Loucy (cell line): ENCODE measurements around the gene WFDC12.

ENCODE experiments used
- H2AFZ ChIP-seq: fragments of 200-600 bp; sonication (generic); 2 replicates; pipeline ENCODE4 v1.6.0; 2016; ENCODE audit warnings: antibody characterized with exemption, mild to moderate bottlenecking, low read length, moderate library complexity
- H3F3A ChIP-seq: fragments of 200-600 bp; 2 replicates; pipeline ENCODE4 v1.6.0; 2016; ENCODE audit warnings: antibody characterized with exemption, low read depth, mild to moderate bottlenecking
- H3K27me3 ChIP-seq: fragments of 200-600 bp; sonication (generic); 2 replicates; pipeline ENCODE4 v1.6.1; 2014; ENCODE audit warnings: low read length, mild to moderate bottlenecking; ENCODE audit not compliant: insufficient read depth, poor library complexity, severe bottlenecking
- H3K36me3 ChIP-seq: fragments of 200-600 bp; sonication (generic); 2 replicates; pipeline ENCODE4 v1.6.1; 2016; ENCODE audit warnings: low read length; ENCODE audit not compliant: insufficient read depth
- H3K4me1 ChIP-seq: fragments of 200-600 bp; sonication (generic); 2 replicates; pipeline ENCODE4 v1.5.1; 2014; ENCODE audit warnings: low read length, mild to moderate bottlenecking; ENCODE audit not compliant: insufficient read depth, poor library complexity, severe bottlenecking
- H3K4me2 ChIP-seq: fragments of 200-600 bp; sonication (generic); 2 replicates; pipeline ENCODE4 v1.6.0; 2014; ENCODE audit warnings: antibody characterized with exemption, low read length, low read depth, mild to moderate bottlenecking; ENCODE audit not compliant: poor library complexity, severe bottlenecking
- H3K4me3 ChIP-seq: fragments of 200-600 bp; sonication (generic); 2 replicates; pipeline ENCODE4 v1.5.1; 2014; ENCODE audit warnings: low read length, mild to moderate bottlenecking, mixed read lengths; ENCODE audit not compliant: poor library complexity, severe bottlenecking
- H3K79me2 ChIP-seq: fragments of 200-600 bp; sonication (generic); 2 replicates; pipeline ENCODE4 v1.6.1; 2014; ENCODE audit warnings: low read length; ENCODE audit not compliant: insufficient read depth
- H3K9ac ChIP-seq: fragments of 200-600 bp; sonication (generic); 2 replicates; pipeline ENCODE4 v1.6.0; 2014; ENCODE audit warnings: mild to moderate bottlenecking, low read depth, low read length, moderate library complexity; ENCODE audit not compliant: poor library complexity, severe bottlenecking
- H3K9me2 ChIP-seq: fragments of 200-600 bp; sonication (generic); replicated peaks from 2 replicates; pipeline ENCODE4 v1.6.1; 2016; ENCODE audit warnings: low read depth, low read length, mixed read lengths
- H3K9me3 ChIP-seq: fragments of 200-600 bp; sonication (generic); 2 replicates; pipeline ENCODE4 v1.6.1; 2014; ENCODE audit warnings: mild to moderate bottlenecking, antibody characterized with exemption, low read length, low read depth; ENCODE audit not compliant: insufficient read depth
- H4K20me1 ChIP-seq: fragments of 200-600 bp; sonication (generic); 2 replicates; pipeline ENCODE4 v1.6.0; 2014; ENCODE audit warnings: antibody characterized with exemption, low read length, mild to moderate bottlenecking; ENCODE audit not compliant: insufficient read depth, poor library complexity, severe bottlenecking
- CTCF ChIP-seq: fragments of 200-600 bp; sonication (generic); conservative IDR thresholded peaks from 2 replicates; pipeline ENCODE4 v1.5.1; 2014; ENCODE audit warnings: mild to moderate bottlenecking, antibody characterized with exemption, low read length
- EZH2phosphoT487 ChIP-seq: fragments of 200-600 bp; IDR thresholded peaks from 2 replicates; pipeline ENCODE4 v1.6.1; 2018; ENCODE audit warnings: antibody characterized with exemption, mild to moderate bottlenecking, moderate library complexity, borderline replicate concordance

The WFDC12 gene

GRCh38 chr20:45103072-45103471 lies 21.2 kb downstream of the WFDC12 start:
- Histone ChIP-seq H3F3A (no peaks in the 10 kb centered on the region), H3K27me3 (no peaks in the 10 kb centered on the region), H3K9me3 (no peaks in the 10 kb centered on the region), H3K36me3 (no peaks in the 10 kb centered on the region), H3K4me2 (no peak overlapping the region), H2AFZ (no peak overlapping the region), H3K9ac (no peak overlapping the region), H3K79me2 (no peaks in the 10 kb centered on the region), H3K9me2 (no peaks in the 10 kb centered on the region), H3K4me3 (no peak overlapping the region), H4K20me1 (no peaks in the 10 kb centered on the region), H3K4me1 (no peaks in the 10 kb centered on the region)
- no peak for TF ChIP-seq CTCF
- TF ChIP-seq EZH2phosphoT487 = no peak

- H3K9ac ChIP-seq = no peak overlapping the region
- H3K4me1 ChIP-seq = no peaks in the 10 kb centered on the region
- no peaks in the 10 kb centered on the region for H3F3A ChIP-seq
- H3K36me3 ChIP-seq = no peaks in the 10 kb centered on the region
- H4K20me1 ChIP-seq = no peaks in the 10 kb centered on the region
- no peak overlapping the region for H3K4me3 ChIP-seq
- H3K79me2 ChIP-seq = no peaks in the 10 kb centered on the region
- H3K27me3 ChIP-seq = no peaks in the 10 kb centered on the region
- no peak overlapping the region for H3K4me2 ChIP-seq
- H3K9me3 ChIP-seq = no peaks in the 10 kb centered on the region
- no peak overlapping the region for H2AFZ ChIP-seq
- TF ChIP-seq EZH2phosphoT487 (no peak), CTCF (no peak)
- no peaks in the 10 kb centered on the region for H3K9me2 ChIP-seq
These were observed 22.9 kb downstream of the WFDC12 start for GRCh38 chr20:45101333-45101850.

GRCh38 chr20:45100563-45101245 lies 23.6 kb downstream of the WFDC12 start, which contains the start of gene KCNS1:
Gene KCNS1, minus strand, starts transcription at chr20:45101127. Its CDS starts 1,891 bp downstream, at chr20:45099236.
- TF ChIP-seq CTCF = no peak
- no peak for TF ChIP-seq EZH2phosphoT487
- H3K4me3 ChIP-seq = no peak within 1 kb of the TSS
- H3K9me2 ChIP-seq = no peaks in the 10 kb centered on the region
- no peaks in the 10 kb centered on the region for H4K20me1 ChIP-seq
- H3K4me1 ChIP-seq = peaks cover under 1% of the 10 kb centered on the region
- H3K9ac ChIP-seq = no peak within 1 kb of the TSS
- H2AFZ ChIP-seq = no peak within 1 kb of the TSS
- H3K9me3 ChIP-seq = no peaks in the 10 kb centered on the region
- H3F3A ChIP-seq = no peaks in the 10 kb centered on the region
- H3K27me3 ChIP-seq = no peaks in the 10 kb centered on the region
- no peaks in the 10 kb centered on the region for H3K36me3 ChIP-seq
- H3K79me2 ChIP-seq = no peaks in the 10 kb centered on the region
- H3K4me2 ChIP-seq = no peak within 1 kb of the TSS
